CD4-positive, alpha-beta T cell (primary cell): ENCODE measurements around the gene UIMC1. TPM values are rescaled to one million over a fixed set of nuclear protein-coding genes. Genes with fewer than 3 reads are reported as not detected.

Source experiments
- ATAC-seq: fragments of 200-7000 bp; cut with Tn5 transposase; one replicate; pipeline ENCODE4 v1.10.0; 2022; ENCODE audit warnings: mild to moderate bottlenecking; ENCODE audit not compliant: poor library complexity
- CTCF ChIA-PET: fragments of 350-600 bp; sonication (Branson Sonifier 250); formaldehyde crosslinking; loops from one replicate; lab custom pipeline; 2021; ENCODE audit warnings: antibody characterized with exemption, inconsistent platforms; lab: Charles Lee
- POLR2A ChIA-PET: fragments of 350-600 bp; sonication (Branson Sonifier 250); formaldehyde crosslinking; loops from one replicate; lab custom pipeline; 2021; ENCODE audit warnings: antibody characterized with exemption, inconsistent platforms; lab: Charles Lee
- DNase-seq, 14 experiments: peaks; one replicate each; pipeline ENCODE4 v3.0.0-alpha.2; 2013 to 2020; ENCODE audit warnings: mixed read lengths in 2 of 14
- H3K27ac ChIP-seq, 2 donors: one replicate each; pipeline versions ENCODE4 v1.5.1 to v1.7.0; 2013; ENCODE audit warnings: low read length in 2 of 2, low read depth in 1 of 2, mild to moderate bottlenecking in 1 of 2
- H3K27me3 ChIP-seq, 2 experiments: 1 replicate in 1 of 2; 2 replicates in 1 of 2; pipeline versions ENCODE4 v1.6.1 to v1.7.0; 2013; ENCODE audit warnings: low read length in 2 of 2, control low read depth in 1 of 2, mild to moderate bottlenecking in 1 of 2, moderate library complexity in 1 of 2; ENCODE audit not compliant: insufficient read depth in 2 of 2, control insufficient read depth in 1 of 2
- H3K36me3 ChIP-seq: one replicate; pipeline ENCODE4 v1.6.1; 2013; ENCODE audit warnings: low read length, control low read depth; ENCODE audit not compliant: insufficient read depth
- H3K4me1 ChIP-seq: one replicate; pipeline ENCODE4 v1.6.1; 2013; ENCODE audit warnings: low read length, control low read depth; ENCODE audit not compliant: insufficient read depth
- H3K4me3 ChIP-seq: one replicate; pipeline ENCODE4 v1.5.1; 2013; ENCODE audit warnings: mild to moderate bottlenecking, low read length, moderate library complexity
- H3K9me3 ChIP-seq, 2 experiments: 1 replicate in 1 of 2; 2 replicates in 1 of 2; pipeline versions ENCODE4 v1.6.1 to v1.7.0; 2013; ENCODE audit warnings: low read length in 2 of 2, mild to moderate bottlenecking in 2 of 2, control low read depth in 1 of 2, moderate library complexity in 1 of 2; ENCODE audit not compliant: control insufficient read depth in 1 of 2, insufficient read depth in 1 of 2
- H3K27ac Mint-ChIP-seq: one replicate; pipeline ENCODE4 v1.8.0; 2020; ENCODE audit warnings: mixed read lengths
- H3K27me3 Mint-ChIP-seq: one replicate; pipeline ENCODE4 v1.8.0; 2021; ENCODE audit warnings: mixed read lengths
- H3K36me3 Mint-ChIP-seq: one replicate; pipeline ENCODE4 v1.8.0; 2021; ENCODE audit warnings: low read depth, mixed read lengths
- H3K4me1 Mint-ChIP-seq: one replicate; pipeline ENCODE4 v1.8.0; 2021; ENCODE audit warnings: low read depth, mixed read lengths
- H3K4me3 Mint-ChIP-seq: one replicate; pipeline ENCODE4 v1.8.0; 2020; ENCODE audit warnings: mild to moderate bottlenecking, mixed read lengths
- H3K9me3 Mint-ChIP-seq: one replicate; pipeline ENCODE4 v1.8.0; 2020; ENCODE audit warnings: mixed read lengths
- CTCF ChIP-seq: fragments of 200-600 bp; IDR thresholded peaks from one replicate; pipeline ENCODE4 v1.8.0; 2022; ENCODE audit warnings: antibody characterized with exemption, mild to moderate bottlenecking
- intact Hi-C, 2 experiments: fragments of 100-400 bp; cut with DNase I in 1 of 2; cut with micrococcal nuclease in 1 of 2; formaldehyde crosslinking; loops; one replicate each; pipeline versions ENCODE4 v1.15.1 to v1.9.0; 2023 to 2025; cut with DNase I, micrococcal nuclease
- total RNA-seq, 174 experiments: library from RNA in 2 of 174; stranded (reverse) in 2 of 174; gene quantifications; one replicate each; pipeline ENCODE4 v1.2.3 and lab custom pipeline; 2021 to 2026

Gene UIMC1
- total RNA-seq, 2 experiments from 2014 or later, result 42.3 to 50.8 TPM

GRCh38 chr5:177010153-177010552, 3.6 kb upstream of the UIMC1 start:
- ATAC-seq, result no peak
- intact Hi-C loops, result no loop called here
- no peaks in the 10 kb centered on the region for H3K27me3 ChIP-seq
- no peak overlapping the region for H3K4me3 Mint-ChIP-seq
- H3K27ac ChIP-seq, result no peak overlapping the region
- no peak overlapping the region for H3K4me3 ChIP-seq
- H3K9me3 Mint-ChIP-seq, result peaks cover 6% of the 10 kb centered on the region
- H3K4me1 ChIP-seq, result peaks cover 12% of the 10 kb centered on the region
- no peak for TF ChIP-seq CTCF
- H3K4me1 Mint-ChIP-seq, result peaks cover 17% of the 10 kb centered on the region
- DNase-seq, result no peak
- ChIA-PET POLR2A (no interaction called here), CTCF (interaction anchor here (0.6 kb wide), 1 partner anchor 11 kb away, joined by 3 read pairs; no protein-coding TSS in a partner anchor)
- H3K27me3 Mint-ChIP-seq, result no peaks in the 10 kb centered on the region
- H3K9me3 ChIP-seq, result peaks cover 0 to 5% of the 10 kb centered on the region in 2 experiments
- H3K36me3 Mint-ChIP-seq, result peaks cover 13% of the 10 kb centered on the region
- no peaks in the 10 kb centered on the region for H3K36me3 ChIP-seq
- no peak overlapping the region for H3K27ac Mint-ChIP-seq

GRCh38 chr5:177008716-177009115, 2.1 kb upstream of the UIMC1 start:
- H3K4me3 Mint-ChIP-seq, result peak overlapping the region; percentile 88
- peaks cover 28% of the 10 kb centered on the region for H3K4me1 Mint-ChIP-seq
- H3K27me3 Mint-ChIP-seq, result no peaks in the 10 kb centered on the region
- POLR2A ChIA-PET, result no interaction called here
- no peak for ATAC-seq
- H3K36me3 Mint-ChIP-seq, result peaks cover 13% of the 10 kb centered on the region
- no peak for DNase-seq
- Histone ChIP-seq H3K4me3 (no peak overlapping the region), H3K27ac (no peak overlapping the region), H3K27me3 (no peaks in the 10 kb centered on the region), H3K36me3 (no peaks in the 10 kb centered on the region), H3K4me1 (peaks cover 24% of the 10 kb centered on the region), H3K9me3 (peaks cover 0 to 5% of the 10 kb centered on the region in 2 experiments)
- CTCF ChIA-PET, result interaction anchor here (0.7 kb wide), 1 partner anchor 23 kb away, joined by 3 read pairs; no protein-coding TSS in a partner anchor
- peaks cover 6% of the 10 kb centered on the region for H3K9me3 Mint-ChIP-seq
- peak overlapping the region; percentile 21 for H3K27ac Mint-ChIP-seq
- intact Hi-C loops, result loop anchor here in 1 of 2 experiments (5.0 to 10.0 kb wide), 4 partner anchors 129 to 1726 kb away; partner anchors contain the start of genes RNF44, TSPAN17 and ZNF354A
- no peak for TF ChIP-seq CTCF

GRCh38 chr5:177005619-177006264, 837 bp downstream of the UIMC1 start:
- ChIA-PET CTCF (interaction anchor here (0.8 to 1.7 kb wide), 8 partner anchors 9 to 618 kb away, joined by 3 to 10 read pairs (median 4); partner anchors contain the start of genes NOP16 and ZNF346), POLR2A (interaction anchor here (0.7 to 3.8 kb wide), 9 partner anchors 9 to 128 kb away, joined by 3 to 32 read pairs (median 7); partner anchors contain the start of genes NSD1 and ZNF346)
- Histone ChIP-seq H3K9me3 (peaks cover 0 to 5% of the 10 kb centered on the region in 2 experiments), H3K36me3 (no peaks in the 10 kb centered on the region), H3K4me3 (peak overlapping the region; percentile 91), H3K27ac (peak overlapping the region; percentile 70 to 72), H3K4me1 (peaks cover 32% of the 10 kb centered on the region), H3K27me3 (no peaks in the 10 kb centered on the region)
- ATAC-seq (peak; percentile 63), DNase-seq (peak; percentile 34 to 82 (median 55))
- intact Hi-C loops, result loop anchor here (2.0 to 10.0 kb wide), 5 partner anchors 17 to 1729 kb away; partner anchors contain the start of genes RNF44 (in 1 of the 2), TSPAN17 (in 1 of the 2), ZNF346 (in 1 of the 2) and ZNF354A (in 1 of the 2)
- H3K27me3 Mint-ChIP-seq, result no peaks in the 10 kb centered on the region
- H3K4me3 Mint-ChIP-seq, result peak overlapping the region; percentile 99
- peaks cover 6% of the 10 kb centered on the region for H3K9me3 Mint-ChIP-seq
- TF ChIP-seq CTCF, result peak; percentile 42
- peaks cover 42% of the 10 kb centered on the region for H3K4me1 Mint-ChIP-seq
- peak overlapping the region; percentile 95 for H3K27ac Mint-ChIP-seq
- peaks cover 20% of the 10 kb centered on the region for H3K36me3 Mint-ChIP-seq
